B cell (primary cell): Measurements from ENCODE around the gene FANCD2OS. TPM values are rescaled to one million over a fixed set of nuclear protein-coding genes. Genes with fewer than 3 reads are reported as not detected.

Experiments used
- ATAC-seq: fragments of 200-7000 bp; cut with Tn5 transposase; one replicate; pipeline ENCODE4 v1.10.0; 2021; ENCODE audit warnings: low read depth, mild to moderate bottlenecking, moderate number of reproducible peaks, moderate library complexity
- CTCF ChIA-PET: fragments of 350-600 bp; sonication (Branson Sonifier 250); formaldehyde crosslinking; loops from one replicate; lab custom pipeline; 2021; ENCODE audit warnings: antibody characterized with exemption, inconsistent platforms; lab: Charles Lee
- POLR2A ChIA-PET: fragments of 350-600 bp; sonication (Branson Sonifier 250); formaldehyde crosslinking; loops from one replicate; lab custom pipeline; 2021; ENCODE audit warnings: antibody characterized with exemption; lab: Charles Lee
- DNase-seq: peaks from one replicate; pipeline ENCODE4 v3.0.0; 2013
- H2AFZ ChIP-seq: 2 replicates; pipeline ENCODE4 v1.6.1; 2012; ENCODE audit warnings: mild to moderate bottlenecking, low read depth, low read length; ENCODE audit not compliant: insufficient read depth, poor library complexity, severe bottlenecking
- H3K27ac ChIP-seq, 2 donors: 1 replicate in 1 of 2; 2 replicates in 1 of 2; pipeline ENCODE4 v1.5.1; 2012 to 2013; ENCODE audit warnings: low read length in 2 of 2, mild to moderate bottlenecking in 2 of 2, moderate library complexity in 1 of 2
- H3K27me3 ChIP-seq, 4 experiments: fragments of 200-600 bp in 1 of 4; sonication (generic) in 1 of 4; replicated peaks in 1 of 4; 1 replicate in 2 of 4; 2 replicates in 2 of 4; pipeline versions ENCODE4 v1.6.1 to v1.7.0; 2013 to 2016; ENCODE audit warnings: low read length in 3 of 4, mild to moderate bottlenecking in 2 of 4, mixed read lengths in 1 of 4, moderate library complexity in 1 of 4; ENCODE audit not compliant: insufficient read depth in 4 of 4, control insufficient read depth in 3 of 4; ENCODE audit errors: control extremely low read depth in 1 of 4
- H3K36me3 ChIP-seq, 2 experiments: replicated peaks in 1 of 2; 1 replicate in 1 of 2; 2 replicates in 1 of 2; pipeline versions ENCODE4 v1.6.1 to v1.7.1; 2013; ENCODE audit warnings: low read length in 1 of 2; ENCODE audit not compliant: insufficient read depth in 2 of 2, control insufficient read depth in 1 of 2; ENCODE audit errors: control extremely low read depth in 1 of 2, extremely low read depth in 1 of 2
- H3K4me1 ChIP-seq, 2 donors: fragments of 200-600 bp in 1 of 2; sonication (generic) in 1 of 2; 1 replicate in 1 of 2; 2 replicates in 1 of 2; pipeline versions ENCODE4 v1.5.1 to v1.6.1; 2013 to 2017; ENCODE audit warnings: low read length in 2 of 2; ENCODE audit not compliant: control insufficient read depth in 2 of 2, insufficient read depth in 2 of 2
- H3K4me2 ChIP-seq: replicated peaks from 2 replicates; pipeline ENCODE3; 2012; ENCODE audit warnings: mild to moderate bottlenecking, low read depth, low read length; ENCODE audit not compliant: poor library complexity, severe bottlenecking
- H3K4me3 ChIP-seq, 5 experiments: fragments of 200-600 bp in 1 of 5; sonication (generic) in 1 of 5; 1 replicate in 3 of 5; 2 replicates in 2 of 5; pipeline versions ENCODE4 v1.5.1 to v1.7.0; 2011 to 2016; ENCODE audit warnings: low read length in 4 of 5, mild to moderate bottlenecking in 4 of 5, low read depth in 2 of 5, control low read depth in 1 of 5, moderate library complexity in 1 of 5; ENCODE audit not compliant: insufficient read depth in 1 of 5; ENCODE audit errors: control extremely low read depth in 1 of 5, extremely low read depth in 1 of 5
- H3K79me2 ChIP-seq: fragments of 200-600 bp; sonication (generic); one replicate; pipeline ENCODE4 v1.6.0; 2016; ENCODE audit warnings: low read length; ENCODE audit not compliant: control insufficient read depth, insufficient read depth
- H3K9ac ChIP-seq: fragments of 200-600 bp; sonication (generic); 2 replicates; pipeline ENCODE4 v1.6.1; 2017; ENCODE audit warnings: mild to moderate bottlenecking, low read length, moderate library complexity
- H3K9me3 ChIP-seq, 3 donors: one replicate each; pipeline versions ENCODE4 v1.6.1 to v1.7.1; 2013; ENCODE audit warnings: low read length in 2 of 3; ENCODE audit not compliant: control insufficient read depth in 2 of 3, insufficient read depth in 1 of 3; ENCODE audit errors: control extremely low read depth in 1 of 3
- H4K20me1 ChIP-seq: 2 replicates; pipeline ENCODE4 v1.6.0; 2012; ENCODE audit warnings: mild to moderate bottlenecking, low read length; ENCODE audit not compliant: insufficient read depth, control insufficient read depth, poor library complexity, severe bottlenecking
- H3K27ac Mint-ChIP-seq: one replicate; pipeline ENCODE4 v1.8.0; 2021; ENCODE audit warnings: mixed read lengths
- H3K27me3 Mint-ChIP-seq: one replicate; pipeline ENCODE4 v1.8.0; 2021; ENCODE audit warnings: mixed read lengths
- H3K4me1 Mint-ChIP-seq: one replicate; pipeline ENCODE4 v1.8.0; 2021; ENCODE audit warnings: mixed read lengths
- H3K4me3 Mint-ChIP-seq: one replicate; pipeline ENCODE4 v1.8.0; 2021; ENCODE audit warnings: mixed read lengths
- H3K9me3 Mint-ChIP-seq: one replicate; pipeline ENCODE4 v1.8.0; 2022; ENCODE audit warnings: mixed read lengths; ENCODE audit not compliant: insufficient read depth
- EZH2 ChIP-seq: IDR thresholded peaks from 2 replicates; pipeline ENCODE4 v1.6.1; 2012; ENCODE audit warnings: borderline replicate concordance, low read depth, mild to moderate bottlenecking, moderate library complexity, low read length; ENCODE audit not compliant: insufficient read depth, poor library complexity, severe bottlenecking
- WGBS: methylation state at CpG from one replicate; pipeline ENCODE4 v1.1.5; 2013; ENCODE audit warnings: missing lambda C conversion rate; ENCODE audit not compliant: insufficient coverage; 5-methylcytosine and 5-hydroxymethylcytosine counted together
- intact Hi-C: fragments of 100-400 bp; cut with micrococcal nuclease; formaldehyde crosslinking; loops from one replicate; pipeline ENCODE4 v1.10.0; 2022
- polyA plus RNA-seq: library from polyadenylated mRNA; depleted of rRNA; stranded (reverse); fragments of >200 nt; gene quantifications from 2 replicates; pipeline ENCODE4 v1.2.3, GENCODE V29; 2012
- total RNA-seq, 2 donors: library from RNA; stranded (reverse); fragments of 120-200 nt in 1 of 2; gene quantifications; 1 replicate in 1 of 2; 2 replicates in 1 of 2; pipeline versions ENCODE4 v1.2.3 to v1.2.4, GENCODE V29; 2013 to 2022
- TF ChIP-seq, protein P1 (sequence below): fragments of 200-600 bp; IDR thresholded peaks from one replicate; pipeline ENCODE4 v1.8.0; 2022; ENCODE audit warnings: antibody characterized with exemption, mild to moderate bottlenecking

FANCD2OS gene
- total and polyA plus RNA-seq, 2 donors (not counting 1 experiment from before 2014, with no cell fraction given) = not detected

DNA sequence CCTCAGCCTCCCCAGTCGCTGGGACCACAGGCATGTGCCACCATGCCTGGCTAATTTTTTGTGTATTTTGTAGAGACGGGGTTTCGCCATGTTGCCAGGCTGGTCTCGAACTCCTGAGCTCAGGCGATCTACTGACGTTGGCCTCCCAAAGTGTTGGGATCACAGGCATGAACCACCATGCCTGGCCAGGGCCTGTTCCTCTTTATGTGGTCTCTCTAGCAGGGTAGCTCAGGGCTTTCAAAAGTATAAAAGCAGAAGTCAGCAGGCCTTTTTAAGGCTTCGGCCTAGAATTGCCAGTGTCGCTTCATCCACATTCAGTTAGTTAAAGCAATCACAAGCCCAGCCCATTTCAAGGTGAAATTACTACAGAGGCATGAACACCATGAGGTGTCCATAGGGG lies 41.2 kb upstream of the FANCD2OS start:
- no peak overlapping the region for H3K4me3 ChIP-seq
- peaks cover 74% of the 10 kb centered on the region for H3K79me2 ChIP-seq
- TF ChIP-seq, protein P1, sequence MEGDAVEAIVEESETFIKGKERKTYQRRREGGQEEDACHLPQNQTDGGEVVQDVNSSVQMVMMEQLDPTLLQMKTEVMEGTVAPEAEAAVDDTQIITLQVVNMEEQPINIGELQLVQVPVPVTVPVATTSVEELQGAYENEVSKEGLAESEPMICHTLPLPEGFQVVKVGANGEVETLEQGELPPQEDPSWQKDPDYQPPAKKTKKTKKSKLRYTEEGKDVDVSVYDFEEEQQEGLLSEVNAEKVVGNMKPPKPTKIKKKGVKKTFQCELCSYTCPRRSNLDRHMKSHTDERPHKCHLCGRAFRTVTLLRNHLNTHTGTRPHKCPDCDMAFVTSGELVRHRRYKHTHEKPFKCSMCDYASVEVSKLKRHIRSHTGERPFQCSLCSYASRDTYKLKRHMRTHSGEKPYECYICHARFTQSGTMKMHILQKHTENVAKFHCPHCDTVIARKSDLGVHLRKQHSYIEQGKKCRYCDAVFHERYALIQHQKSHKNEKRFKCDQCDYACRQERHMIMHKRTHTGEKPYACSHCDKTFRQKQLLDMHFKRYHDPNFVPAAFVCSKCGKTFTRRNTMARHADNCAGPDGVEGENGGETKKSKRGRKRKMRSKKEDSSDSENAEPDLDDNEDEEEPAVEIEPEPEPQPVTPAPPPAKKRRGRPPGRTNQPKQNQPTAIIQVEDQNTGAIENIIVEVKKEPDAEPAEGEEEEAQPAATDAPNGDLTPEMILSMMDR = no peak
- TF ChIP-seq EZH2 = no peak
- peaks cover 28% of the 10 kb centered on the region for H3K4me1 Mint-ChIP-seq
- no peak overlapping the region for H2AFZ ChIP-seq
- H3K36me3 ChIP-seq = peaks cover 8 to 56% of the 10 kb centered on the region in 2 experiments
- no peak overlapping the region for H3K9ac ChIP-seq
- H3K27me3 ChIP-seq = no peaks in the 10 kb centered on the region
- ChIA-PET CTCF (interaction anchor here (1.0 to 1.4 kb wide), 4 partner anchors 65 to 113 kb away, joined by 3 to 7 read pairs (median 4); no protein-coding TSS in a partner anchor), POLR2A (interaction anchor here (0.7 to 1.1 kb wide), 2 partner anchors 84 to 96 kb away, joined by 3 to 4 read pairs; no protein-coding TSS in a partner anchor)
- ATAC-seq = peak; percentile 67
- peak overlapping the region; percentile 28 to 58 for H3K27ac ChIP-seq
- H3K27ac Mint-ChIP-seq = peak overlapping the region; percentile 82
- WGBS = 69% methylated on average over 7 of the region's 8 CpGs
- H3K27me3 Mint-ChIP-seq = no peaks in the 10 kb centered on the region
- no peak overlapping the region for H3K4me2 ChIP-seq
- H3K4me3 Mint-ChIP-seq = peak overlapping the region; percentile 5
- peaks cover 32% of the 10 kb centered on the region for H4K20me1 ChIP-seq
- DNase-seq = peak; percentile 62
- peaks cover 17 to 36% of the 10 kb centered on the region in 2 donors for H3K4me1 ChIP-seq
- H3K9me3 Mint-ChIP-seq = no peaks in the 10 kb centered on the region
- intact Hi-C loops = loop anchor here (2.0 kb wide), 1 partner anchor 76 kb away; no protein-coding TSS in a partner anchor
- H3K9me3 ChIP-seq = peaks cover 0 to 3% (median 0%) of the 10 kb centered on the region in 3 donors

DNA sequence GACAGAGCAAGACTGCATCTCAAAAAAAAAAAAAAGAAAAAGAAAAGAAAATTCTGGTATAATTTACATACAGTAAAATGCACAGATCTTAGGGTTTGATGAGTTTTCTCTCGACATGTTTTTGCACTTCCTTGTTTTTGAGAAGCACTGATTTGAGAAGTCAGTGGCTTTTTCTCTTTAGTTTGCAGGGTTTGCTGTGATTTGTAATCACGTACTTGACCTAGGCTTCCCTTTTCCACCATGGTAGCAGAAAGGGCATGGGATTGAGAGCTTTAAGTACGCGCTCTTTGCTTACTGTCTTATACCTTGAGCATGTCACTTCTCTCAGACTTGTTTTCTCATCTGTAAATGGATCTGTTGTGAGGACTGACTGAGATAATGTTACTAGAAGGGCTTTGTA lies 37.6 kb upstream of the FANCD2OS start:
- peaks cover 45% of the 10 kb centered on the region for H3K4me1 Mint-ChIP-seq
- H3K27ac Mint-ChIP-seq = peak overlapping the region; percentile 85
- intact Hi-C loops = loop anchor here (1.0 to 2.0 kb wide), 2 partner anchors 19 to 353 kb away; partner anchors contain the start of genes IRAK2 and TADA3
- H2AFZ ChIP-seq = no peak overlapping the region
- ATAC-seq (no peak), DNase-seq (peak; percentile 52)
- peak overlapping the region; percentile 81 for H3K4me3 Mint-ChIP-seq
- no peaks in the 10 kb centered on the region for H3K27me3 ChIP-seq
- no peaks in the 10 kb centered on the region for H3K9me3 Mint-ChIP-seq
- H3K27me3 Mint-ChIP-seq = no peaks in the 10 kb centered on the region
- POLR2A ChIA-PET = no interaction called here
- H3K27ac ChIP-seq = peak overlapping the region; percentile 67 to 71
- H3K9ac ChIP-seq = peak overlapping the region; percentile 17
- TF ChIP-seq EZH2 = no peak
- TF ChIP-seq, protein P1 = no peak
- peaks cover 0 to 3% (median 0%) of the 10 kb centered on the region in 3 donors for H3K9me3 ChIP-seq
- peak overlapping the region in 2 of 5 experiments; percentile 3 to 19 for H3K4me3 ChIP-seq
- 0% methylated on average over 1 of the region's 4 CpGs for WGBS
- CTCF ChIA-PET = interaction anchor here (0.9 to 1.5 kb wide), 2 partner anchors 52 to 77 kb away, joined by 3 to 4 read pairs; no protein-coding TSS in a partner anchor
- peaks cover 8 to 34% of the 10 kb centered on the region in 2 experiments for H3K36me3 ChIP-seq
- peaks cover 86% of the 10 kb centered on the region for H3K79me2 ChIP-seq
- peak overlapping the region; percentile 58 for H3K4me2 ChIP-seq
- H4K20me1 ChIP-seq = peaks cover 53% of the 10 kb centered on the region
- peaks cover 35 to 61% of the 10 kb centered on the region in 2 donors for H3K4me1 ChIP-seq
